GM10847 (cell line): ENCODE results near the gene ZNF768.
A peak's percentile ranks its signal among the peaks of the same experiment; 100 is the strongest.

Experiments
- POLR2A ChIP-seq: IDR thresholded peaks from 2 replicates; pipeline ENCODE4 v1.6.1; 2011; ENCODE audit not compliant: insufficient read length; ENCODE audit errors: extremely low read depth

The ZNF768 gene

DNA sequence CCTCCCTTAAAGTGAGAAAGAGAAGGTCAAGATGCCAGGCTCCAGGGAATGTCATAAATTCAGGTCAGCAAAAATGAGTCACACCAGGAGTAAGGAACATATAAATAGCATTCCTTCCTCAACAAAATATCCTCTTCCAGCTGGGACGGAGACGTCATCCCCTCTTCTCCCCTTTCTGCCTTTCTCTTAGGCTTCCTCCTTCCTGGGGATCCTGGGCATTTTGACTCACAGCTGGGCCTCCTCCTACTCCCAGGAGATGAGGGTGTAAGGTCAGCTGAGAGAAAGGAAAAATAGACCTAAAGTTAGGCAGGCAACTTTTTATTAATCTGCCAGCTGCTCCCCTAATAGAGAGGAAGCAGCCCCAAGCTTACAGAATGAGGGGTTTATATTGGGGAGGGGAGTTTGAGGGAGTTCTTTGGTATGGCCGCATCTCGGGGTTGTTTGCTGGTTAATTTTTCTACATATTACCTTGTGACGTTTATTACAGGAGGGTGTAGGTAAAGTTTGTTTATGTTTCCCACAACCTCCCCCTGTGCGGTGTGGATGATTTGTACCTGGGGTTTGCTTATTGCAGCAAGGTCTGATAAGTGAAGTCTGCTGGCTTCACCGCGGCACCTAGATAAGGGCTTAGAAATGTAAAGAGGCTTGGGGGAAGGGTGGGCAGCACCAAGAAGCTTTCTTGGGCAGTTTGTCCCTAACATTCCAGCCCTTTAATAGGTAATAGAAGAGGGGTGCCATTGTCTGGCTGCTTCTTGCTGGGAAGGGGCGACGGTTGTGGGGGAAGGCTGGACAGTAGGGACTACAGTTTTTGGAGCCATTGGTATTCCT, 15.3 kb upstream of the ZNF768 start:
- TF ChIP-seq POLR2A, result no peak

DNA sequence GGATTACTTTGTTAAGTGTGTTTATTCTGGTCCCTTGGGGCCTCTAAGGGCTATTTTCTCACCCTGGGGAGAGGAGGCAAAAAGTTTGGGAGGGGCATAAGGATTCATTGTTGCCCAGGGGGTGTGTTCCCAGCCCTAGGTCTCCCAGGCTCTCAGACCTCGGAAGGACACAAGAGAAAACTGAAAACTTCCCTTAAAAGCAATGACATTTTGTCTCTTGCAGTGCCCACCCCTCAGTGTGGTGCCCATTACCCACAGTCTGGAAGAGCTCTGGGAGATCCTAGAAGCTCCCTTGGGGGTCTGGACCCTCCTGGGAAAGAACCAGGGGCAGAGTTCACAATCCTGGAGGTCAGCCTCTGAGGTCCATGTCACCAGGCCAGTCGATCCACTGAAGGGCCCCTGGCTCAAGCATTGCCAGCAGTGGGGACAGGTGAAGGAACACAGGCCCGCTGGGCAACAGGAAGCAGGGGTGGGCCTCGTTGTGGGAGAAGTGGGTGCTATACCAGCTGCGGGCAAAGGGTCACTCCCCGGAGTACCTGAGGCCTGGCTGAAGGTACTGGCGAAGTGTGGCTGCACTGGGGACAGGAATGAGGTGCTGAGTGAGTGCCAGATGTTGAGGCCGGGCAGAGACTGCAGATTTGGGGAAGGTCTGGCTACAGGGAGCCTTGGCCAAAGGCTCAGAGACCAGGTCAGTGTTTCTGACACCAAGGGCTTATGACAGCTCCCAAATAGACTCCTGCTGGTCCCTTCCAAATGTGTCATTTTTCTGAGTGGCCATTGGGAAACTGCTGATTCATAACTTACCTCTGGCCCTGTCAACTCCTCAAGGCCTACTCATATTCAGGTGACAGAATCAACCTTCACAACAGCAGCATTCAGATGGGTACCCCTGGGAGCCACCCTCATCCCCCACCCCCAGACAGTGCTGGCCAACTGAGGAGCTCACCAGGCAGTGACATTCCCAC, 12.9 kb upstream of the ZNF768 start:
- no peak for TF ChIP-seq POLR2A

DNA sequence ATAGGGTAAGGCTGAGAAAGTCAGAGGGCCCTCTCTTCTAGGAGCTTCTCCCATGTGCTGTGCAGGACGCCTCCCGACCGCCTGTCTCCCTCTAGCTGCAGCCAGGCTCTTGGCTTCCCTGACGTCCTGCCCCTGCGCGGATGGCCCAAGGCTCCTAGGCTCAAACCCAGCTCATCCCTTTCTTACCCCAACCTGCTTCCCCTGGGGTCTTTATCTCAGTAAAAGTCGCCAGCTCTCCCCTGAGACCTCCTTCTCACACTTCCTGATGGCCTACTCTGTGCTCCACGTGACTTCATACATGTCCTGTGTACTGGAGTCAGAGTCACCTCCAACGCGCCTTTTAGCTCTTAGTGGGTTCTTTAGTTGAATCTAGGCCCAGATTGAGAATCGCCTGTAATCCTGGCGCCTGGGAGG, 9.4 kb upstream of the ZNF768 start:
- peak; percentile 34 for TF ChIP-seq POLR2A

DNA sequence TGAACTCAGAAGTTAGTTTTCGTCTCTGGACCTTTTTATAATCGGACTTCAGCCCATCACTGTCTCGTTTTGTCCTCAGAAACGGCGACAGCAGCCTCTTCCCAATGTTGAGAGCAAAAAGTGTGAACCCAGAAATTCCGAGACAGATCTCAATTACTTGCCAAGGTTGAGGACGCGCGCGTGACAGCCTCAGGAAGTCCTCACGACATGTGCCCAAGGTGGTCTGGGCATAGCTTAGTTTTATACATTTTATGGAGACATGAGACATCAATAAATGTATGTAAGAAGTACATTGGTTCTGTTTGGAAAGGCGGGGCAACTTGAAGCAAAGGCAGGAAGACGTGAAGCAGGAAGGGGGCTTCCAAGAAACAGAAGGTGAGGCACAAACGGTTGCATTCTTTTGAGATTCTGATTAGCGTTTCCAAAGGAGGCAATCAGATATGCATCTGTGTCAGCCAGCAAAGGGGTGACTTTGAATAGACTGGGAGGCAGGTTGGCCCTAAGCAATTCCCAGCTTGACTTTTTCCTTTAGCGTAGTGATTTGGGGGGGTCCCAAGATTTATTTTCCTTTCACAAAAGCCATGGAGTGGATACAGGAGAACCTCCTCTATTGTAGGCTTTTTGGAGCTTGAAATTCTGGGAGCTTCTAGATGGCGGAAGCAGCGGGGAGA, 8.9 kb upstream of the ZNF768 start:
- no peak for TF ChIP-seq POLR2A

GRCh38 chr16:30534368-30535105, 8.2 kb upstream of the ZNF768 start, which contains the start of gene ZNF747:
Gene ZNF747 (minus strand): TSS chr16:30534858. CDS start chr16:30534679, 179 bp downstream.
- TF ChIP-seq POLR2A, result peak; percentile 58

DNA sequence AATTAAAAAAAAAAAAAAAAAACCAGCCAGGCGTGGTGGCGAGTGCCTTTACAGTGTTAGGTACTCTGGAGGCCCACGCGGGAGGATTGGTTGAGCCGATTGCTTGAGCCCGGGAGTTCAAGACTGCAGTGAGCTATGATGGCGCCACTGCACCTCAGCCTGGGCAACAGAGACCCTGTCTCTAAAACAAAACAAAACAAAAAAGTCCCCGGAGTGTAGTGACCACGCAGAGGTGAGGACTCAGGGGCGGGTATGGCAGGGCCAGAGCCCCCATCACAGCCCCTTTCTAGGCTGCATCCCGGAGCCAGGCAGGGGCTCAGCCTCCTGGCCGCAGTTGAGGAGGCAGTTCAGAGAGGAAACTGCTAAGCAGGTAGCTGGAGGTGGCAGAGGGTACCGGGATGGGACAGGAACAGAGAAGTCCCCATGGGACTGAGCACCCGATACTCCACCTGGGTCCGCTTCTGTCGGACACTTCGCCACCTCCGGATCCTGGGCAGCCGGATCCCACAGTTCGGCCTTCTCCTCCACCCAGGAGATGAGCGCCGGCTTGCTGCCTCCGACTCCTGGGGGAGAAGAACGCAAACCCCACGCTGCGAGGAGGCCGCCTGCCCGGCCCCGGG, 7.5 kb upstream of the ZNF768 start:
- no peak for TF ChIP-seq POLR2A

DNA sequence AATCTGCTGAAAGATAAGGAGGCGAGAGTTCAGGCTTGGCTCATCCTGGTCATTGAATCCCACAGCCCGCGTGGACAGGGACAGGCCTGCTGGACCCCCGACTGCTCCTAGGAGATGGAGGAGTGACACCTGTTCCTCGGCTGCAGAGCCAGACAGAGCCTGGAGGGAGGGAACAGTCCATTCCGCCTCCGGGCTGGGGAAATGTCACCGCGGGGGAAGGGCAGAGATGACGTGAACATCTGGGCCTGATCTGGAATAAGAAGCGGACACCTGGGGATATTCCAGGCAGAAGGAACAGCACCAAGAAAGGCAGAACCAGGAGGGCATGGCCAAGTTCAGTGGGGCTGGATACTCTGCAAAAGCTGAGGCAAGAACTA, 6.8 kb upstream of the ZNF768 start:
- no peak for TF ChIP-seq POLR2A

DNA sequence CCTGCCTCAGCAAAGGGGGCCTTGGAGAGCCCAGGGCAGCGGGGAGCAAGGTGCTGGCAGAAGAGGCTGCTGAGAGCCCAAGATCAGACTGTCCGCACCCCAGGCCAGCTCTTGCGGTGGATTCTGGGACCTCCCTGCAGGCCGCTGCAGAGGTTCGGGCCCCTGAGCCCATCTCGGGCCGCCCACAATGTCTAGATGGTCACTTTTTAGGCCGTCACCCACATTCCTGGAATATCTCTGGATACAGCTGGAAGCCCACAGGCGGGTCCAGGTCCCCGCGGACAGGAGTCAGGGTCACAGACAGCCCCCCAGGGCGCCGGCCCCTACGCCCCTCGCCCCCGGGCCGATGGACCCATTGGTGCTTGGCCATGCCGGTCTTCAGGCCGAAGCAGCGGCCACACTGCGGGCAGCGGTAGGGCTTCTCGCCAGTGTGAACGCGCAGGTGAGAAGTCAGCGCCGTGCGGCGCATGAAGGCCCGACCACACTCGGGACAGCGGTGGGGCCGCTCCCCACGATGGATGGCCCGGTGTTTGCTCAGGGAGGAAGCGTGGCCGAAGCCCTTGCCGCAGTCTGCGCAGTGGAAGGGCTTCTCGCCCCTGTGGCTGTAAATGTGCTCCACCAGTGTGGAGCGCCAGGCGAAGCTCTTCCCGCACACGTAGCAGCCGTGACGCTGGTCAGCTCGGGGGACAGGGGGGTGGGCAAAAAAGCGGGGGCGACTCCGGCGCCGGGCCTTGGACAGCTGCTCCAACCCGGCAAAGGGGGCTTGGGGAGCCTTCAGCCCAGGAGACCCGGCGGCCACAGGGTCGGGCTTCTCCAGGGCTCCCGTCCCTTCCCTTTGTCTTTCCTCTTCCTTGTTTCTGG, 6.1 kb upstream of the ZNF768 start:
- no peak for TF ChIP-seq POLR2A

DNA sequence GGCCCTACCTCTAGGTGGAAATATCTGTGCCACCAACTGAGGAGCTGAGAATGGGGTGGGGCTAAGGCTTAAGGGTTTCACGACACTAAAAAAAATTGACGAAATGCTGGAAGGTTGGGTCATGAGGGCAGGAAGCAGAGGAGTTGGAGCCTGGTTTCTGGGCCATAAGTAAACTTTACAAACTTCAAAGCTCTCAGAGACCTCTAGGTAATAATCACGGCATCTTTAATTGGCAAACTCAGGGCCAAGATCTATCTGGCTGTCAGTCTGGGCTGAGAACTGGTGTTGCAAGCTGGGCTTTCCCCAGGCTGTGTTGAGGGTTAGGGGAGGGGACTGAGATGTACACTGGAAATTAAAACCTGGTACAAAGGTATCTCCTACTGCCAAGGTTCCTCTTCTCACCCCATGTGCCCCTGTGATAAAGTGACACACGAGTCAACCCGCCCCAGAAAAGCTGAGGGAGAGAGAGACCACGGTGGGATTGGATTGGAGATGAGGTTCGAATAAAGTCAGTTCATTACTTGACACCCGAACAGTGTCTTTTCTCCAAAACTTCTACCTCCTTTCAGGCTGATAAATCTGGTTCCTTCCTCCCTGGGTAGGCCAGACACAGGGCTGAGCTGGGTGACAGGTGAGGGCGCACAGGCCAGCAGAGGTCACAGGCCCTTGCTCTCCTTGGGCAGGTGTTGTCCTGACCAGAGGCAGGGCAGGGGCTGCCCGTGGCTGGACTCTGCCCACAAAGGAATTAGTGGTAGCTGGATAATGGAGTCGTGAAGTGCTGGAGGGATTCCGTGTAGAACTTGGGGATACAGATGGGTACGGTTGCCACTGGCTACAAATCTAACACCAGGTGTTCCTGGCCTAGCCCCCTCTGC, 4.0 kb upstream of the ZNF768 start:
- no peak for TF ChIP-seq POLR2A

DNA sequence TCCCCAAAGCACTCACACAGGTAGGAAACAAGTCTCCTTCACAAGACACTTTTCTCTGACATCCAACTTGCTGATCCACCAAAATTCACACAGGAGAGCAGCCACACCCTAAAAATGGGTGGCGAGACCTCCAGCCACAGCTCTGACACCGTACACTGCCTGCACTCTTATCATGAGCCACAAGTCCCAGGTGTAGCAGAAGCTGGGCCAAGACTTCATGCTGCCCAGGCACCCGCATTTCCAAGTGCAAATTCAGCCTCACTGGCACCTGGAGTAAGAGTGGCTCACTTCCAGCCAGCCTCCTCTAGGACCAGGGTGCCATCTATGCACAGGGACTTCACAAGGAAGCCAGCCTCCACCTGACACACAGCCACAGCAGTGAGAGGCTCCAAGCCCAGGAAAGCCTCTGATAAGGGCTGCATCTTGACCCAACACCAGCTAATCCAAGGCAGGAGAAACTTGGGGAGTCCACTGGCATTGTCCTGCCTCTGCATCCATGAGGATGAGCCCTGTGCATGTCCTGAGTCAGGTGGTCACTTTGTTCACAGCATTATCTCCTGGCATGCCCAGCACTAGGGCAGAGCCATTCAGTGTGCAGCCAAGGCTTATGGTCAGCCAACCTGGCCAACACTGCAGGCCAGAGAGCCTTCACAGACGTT, 2.6 kb upstream of the ZNF768 start:
- TF ChIP-seq POLR2A, result no peak

DNA sequence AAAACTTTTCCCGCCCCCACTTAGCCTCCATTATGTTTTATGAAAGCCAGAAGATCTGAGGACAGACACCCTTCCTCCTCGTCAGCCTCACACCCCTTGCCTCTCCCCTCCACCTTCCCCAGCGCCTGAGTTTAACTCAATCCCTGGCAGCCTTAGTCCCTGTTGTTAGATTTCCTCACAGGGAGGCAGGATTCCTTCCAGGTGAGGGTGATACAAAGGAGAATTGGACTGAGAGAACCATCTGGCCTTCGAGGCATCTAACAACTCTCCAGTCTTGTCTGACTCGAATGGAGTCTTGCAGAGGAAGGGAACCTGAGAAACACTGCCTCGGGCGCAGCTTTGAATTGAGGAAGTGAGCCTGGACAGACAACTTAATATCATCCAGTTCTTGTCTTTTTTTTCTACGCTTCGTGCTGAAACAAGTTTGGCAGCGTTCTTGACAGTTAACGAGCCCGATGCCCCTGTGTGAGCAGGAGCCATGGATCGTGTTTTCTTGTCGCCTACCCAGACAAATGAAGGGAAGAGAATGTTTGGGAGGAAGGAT, 1.3 kb upstream of the ZNF768 start:
- no peak for TF ChIP-seq POLR2A
